NCI-H1092 treated with DMSO at 0.1 percent for 48 hours (cell line): ENCODE results near the gene CSF2RB.

Source experiments
- DNase-seq: peaks from one replicate; lab custom pipeline; 2025; lab: John Stamatoyannopoulos, UW

The CSF2RB gene

DNA sequence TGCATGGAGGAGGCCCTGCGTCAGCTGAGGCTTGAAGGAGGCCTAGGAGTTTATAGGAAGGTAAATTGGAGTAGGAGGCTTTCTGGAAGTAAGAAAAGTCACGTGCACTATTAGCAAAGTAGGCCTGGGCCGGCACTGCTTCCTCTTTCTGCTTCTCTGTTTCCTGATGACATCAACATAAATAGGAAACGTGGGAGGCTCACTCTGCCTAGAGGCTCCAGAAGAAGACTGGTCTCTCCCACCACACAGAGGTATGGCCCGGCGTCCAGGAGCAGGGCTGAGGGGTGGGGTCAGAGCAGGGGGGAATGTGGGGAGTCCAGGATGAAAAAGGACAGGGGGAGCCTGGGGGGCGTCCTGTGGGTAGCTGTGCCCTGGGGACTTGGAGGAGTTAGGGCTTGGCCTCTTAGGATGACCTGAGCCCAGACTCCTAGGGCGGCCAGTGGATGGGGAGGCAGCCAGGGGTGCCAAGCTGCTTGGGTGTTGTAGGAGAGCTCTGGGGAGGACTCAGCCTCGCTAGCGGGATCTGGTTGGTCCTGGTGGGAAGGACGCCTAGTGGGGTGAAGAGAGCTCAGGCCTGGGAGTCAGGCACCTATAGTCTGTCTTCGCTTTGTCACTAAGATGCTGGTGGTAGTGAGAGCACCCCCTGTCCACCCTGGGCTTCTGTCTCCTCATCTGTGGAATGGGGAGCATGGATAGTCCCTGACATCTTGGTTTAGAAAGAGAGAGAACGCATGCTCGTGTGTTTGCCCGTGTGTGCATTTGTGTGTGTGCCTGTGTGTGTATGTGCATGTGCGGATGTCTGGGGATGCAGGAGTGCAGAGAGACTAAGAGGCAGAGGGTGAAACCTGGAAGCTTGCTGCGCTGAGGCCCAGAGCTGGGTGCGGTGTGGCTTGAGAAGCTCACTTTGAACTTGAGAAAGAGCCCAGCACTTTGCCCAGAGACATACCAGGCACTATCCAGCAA, at the start of gene CSF2RB:
TSS of gene CSF2RB (plus strand) at position 202 of the 963 bp plus-strand sequence. CDS start 8,580 bp downstream, outside the sequence.
- no peak for DNase-seq

DNA sequence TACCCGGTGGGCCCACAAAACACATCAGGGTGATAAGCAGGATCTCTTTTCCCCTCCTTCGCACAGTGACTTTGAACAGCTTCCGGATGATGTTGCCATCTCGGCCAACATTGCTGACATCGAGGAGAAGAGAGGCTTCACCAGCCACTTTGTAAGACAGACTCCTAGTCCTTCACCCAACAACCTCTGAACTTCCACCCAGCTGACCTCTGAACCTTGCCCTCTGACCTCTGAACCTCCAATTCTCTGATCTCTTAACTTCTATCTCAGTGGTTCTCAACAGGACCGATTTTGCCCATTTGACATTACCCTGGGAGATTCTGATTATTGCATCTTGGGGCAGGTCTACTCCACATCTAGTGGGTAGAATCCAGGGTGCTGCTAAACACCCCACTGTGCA, 49.4 kb upstream of the CSF2RB start:
- no peak for DNase-seq

DNA sequence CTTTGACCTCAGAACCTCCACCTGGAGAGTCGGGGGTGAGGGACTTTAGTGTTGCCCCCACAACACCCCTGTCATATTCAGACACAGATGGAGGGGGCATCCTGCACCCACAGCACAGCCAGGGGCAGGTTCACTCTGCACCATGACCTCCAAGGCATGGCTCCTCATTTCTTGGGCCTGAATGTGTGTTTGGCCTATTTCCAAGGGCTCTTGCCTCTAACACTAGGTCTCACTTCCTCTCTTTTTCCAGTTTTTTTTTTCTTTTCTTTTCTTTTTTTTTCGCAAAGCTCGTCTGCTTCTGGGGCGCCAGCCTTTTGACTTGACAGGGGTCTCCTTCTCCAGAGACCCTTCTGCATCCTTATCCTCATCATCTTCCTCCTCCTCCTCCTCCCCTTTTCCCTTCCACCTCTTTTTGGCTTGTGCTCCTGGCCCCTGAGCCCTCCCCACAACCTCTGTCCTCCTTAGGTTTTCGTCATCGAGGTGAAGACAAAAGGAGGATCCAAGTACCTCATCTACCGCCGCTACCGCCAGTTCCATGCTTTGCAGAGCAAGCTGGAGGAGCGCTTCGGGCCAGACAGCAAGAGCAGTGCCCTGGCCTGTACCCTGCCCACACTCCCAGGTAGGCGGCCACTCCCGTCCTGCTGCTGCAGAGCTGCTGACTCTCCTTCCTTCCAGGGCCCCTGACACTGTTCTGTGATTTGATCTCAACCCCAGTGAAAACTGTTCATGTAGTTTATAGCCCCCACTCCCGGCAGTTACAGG, 48.8 kb upstream of the CSF2RB start:
- DNase-seq = no peak

DNA sequence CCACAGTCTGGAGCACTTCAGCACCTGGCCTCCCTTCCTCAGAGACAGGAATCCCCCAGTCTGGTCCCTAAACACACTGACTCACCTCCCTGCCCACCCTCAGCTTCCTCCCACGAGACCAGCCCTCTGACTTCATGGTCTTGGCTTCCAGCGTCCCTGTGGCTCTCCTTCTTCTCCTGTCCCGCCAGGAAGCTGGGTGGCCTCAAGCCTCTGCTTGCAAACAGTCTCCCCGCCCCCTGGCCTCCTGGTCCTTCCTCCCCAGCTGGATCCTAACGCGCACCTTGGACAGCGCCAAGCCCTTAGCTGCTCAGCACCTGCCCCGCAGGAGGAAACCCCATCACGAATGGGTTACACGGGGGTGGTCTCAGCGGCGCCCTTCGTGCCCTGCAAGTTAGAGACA, 48.1 kb upstream of the CSF2RB start:
- no peak for DNase-seq

DNA sequence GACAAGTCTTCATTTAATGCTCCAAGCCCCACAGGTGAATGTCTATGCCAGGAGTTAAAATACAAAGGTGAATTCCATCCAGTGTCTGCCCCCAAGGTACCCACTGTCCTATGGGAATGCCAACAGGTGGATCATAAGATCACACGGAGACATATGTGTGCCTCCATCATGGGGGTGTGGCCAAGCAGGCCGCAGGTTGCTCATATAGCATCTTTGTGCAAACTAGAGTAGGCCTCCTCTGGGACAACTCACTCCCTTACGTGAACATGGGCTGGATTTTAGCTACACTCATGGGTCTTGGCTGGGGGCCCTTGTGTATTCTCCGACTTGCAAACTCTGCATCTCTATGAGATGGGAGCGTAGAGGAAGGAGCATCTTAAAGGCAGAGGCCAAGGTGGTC, 45.7 kb upstream of the CSF2RB start:
- no peak for DNase-seq

DNA sequence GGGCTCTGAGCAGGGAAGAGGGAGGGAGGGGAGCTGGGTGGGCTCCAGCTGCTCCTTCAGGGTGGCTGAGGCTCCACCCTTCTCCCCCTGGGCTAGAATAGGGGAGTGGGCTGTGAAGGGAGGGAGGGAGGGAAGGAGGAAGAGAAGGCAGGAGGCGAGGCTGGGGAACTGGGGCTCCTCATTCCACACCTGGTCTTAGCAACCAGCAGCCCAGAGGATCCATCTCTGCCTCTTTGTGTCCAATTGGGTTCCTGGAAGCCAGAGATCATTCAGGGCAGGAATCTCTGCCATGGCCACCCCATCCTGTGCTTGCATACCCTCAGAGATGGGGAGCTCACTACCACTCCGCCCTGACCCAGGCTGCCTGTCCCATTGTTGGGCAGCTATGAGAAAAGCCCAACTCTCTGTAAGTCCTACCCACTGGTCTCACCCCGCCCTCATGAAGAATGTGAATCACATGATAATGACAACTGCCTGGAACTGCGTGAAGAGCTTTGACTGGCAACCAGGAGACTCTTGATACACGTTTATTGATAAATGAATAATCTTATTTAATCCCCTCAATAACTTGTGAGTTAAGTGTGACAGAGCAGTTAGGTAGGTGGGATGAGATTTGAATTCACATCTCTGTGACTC, 44.8 kb upstream of the CSF2RB start:
- DNase-seq = no peak

DNA sequence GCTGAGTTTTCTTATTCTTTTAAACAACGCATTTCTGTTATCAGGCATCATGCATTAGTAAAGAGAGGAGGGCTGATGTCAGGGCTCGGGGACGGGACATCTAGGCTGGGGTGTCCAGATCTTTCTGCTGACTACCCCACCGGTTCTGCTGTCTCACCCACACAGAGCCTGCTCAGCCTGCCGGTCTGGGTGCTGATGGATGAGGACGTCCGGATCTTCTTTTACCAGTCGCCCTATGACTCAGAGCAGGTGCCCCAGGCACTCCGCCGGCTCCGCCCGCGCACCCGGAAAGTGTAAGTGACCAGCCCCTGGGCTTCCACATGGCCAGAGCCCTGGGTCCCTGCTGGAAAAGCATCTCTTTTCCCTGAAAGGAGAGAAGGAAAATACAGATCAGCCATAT, 43.2 kb upstream of the CSF2RB start:
- no peak for DNase-seq

DNA sequence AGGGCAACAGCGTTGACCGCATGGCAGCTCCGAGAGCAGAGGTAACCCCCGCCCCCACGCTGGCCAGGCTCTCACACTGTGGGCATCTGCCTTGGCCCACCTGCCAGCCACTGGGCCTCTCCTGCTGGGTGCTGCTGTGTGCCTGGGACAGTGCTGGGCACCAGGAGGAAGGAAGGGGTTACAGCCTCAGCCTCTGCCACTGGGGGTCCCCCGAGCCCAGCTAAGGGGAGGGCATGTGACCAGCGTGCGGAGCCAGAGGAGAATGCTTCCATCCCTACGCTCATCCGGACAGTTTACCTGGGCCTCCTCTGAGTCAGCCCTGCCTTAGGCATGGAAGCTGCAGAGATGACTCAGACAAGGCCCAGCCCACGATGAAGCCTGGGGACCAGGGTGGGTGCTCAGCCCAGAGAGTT, 41.8 kb upstream of the CSF2RB start:
- no peak for DNase-seq

DNA sequence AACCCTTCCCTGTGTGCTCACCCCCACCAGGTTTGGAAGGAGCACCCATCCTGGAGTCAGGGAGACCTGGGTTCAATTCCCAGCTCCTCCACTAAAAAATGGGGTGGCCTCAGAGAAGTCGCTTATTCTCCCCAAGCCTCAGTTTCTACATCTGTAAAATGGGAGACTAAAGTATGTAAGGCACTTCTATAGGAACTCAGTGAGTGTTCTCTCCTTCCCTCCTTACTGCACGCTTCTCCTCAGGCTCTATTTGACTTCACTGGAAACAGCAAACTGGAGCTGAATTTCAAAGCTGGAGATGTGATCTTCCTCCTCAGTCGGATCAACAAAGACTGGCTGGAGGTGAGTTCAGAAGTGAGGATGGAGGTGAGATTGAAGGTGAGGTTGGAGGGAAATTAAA, 41.3 kb upstream of the CSF2RB start:
- no peak for DNase-seq

DNA sequence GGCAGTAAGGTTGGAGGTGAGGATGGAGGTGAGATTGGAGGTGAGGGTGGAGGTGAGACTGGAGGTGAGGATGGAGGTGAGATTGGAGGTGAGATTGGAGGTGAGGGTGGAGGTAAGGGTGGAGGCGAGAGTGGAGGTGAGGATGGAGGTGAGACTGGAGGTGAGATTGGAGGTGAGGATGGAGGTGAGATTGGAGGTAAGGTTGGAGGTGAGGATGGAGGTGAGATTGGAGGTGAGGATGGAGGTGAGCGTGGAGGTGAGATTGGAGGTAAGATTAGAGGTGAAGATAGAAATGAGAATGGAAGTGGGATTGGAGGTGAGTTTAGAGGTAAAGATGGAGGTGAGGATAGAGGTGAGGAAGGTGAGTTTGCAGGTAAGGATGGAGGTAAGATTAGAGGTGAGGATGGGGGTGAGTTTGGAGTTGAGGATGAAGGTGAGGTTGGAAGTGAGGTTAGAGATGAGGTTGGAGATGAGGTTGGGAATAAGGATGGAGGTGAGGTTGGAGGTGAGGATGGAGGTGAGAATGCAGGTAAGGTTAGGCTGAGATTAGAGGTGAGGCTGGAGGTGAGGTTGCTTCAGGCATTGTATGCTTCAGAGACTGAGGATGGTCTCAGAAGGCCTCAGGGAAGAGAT, 40.4 kb upstream of the CSF2RB start:
- DNase-seq = no peak

DNA sequence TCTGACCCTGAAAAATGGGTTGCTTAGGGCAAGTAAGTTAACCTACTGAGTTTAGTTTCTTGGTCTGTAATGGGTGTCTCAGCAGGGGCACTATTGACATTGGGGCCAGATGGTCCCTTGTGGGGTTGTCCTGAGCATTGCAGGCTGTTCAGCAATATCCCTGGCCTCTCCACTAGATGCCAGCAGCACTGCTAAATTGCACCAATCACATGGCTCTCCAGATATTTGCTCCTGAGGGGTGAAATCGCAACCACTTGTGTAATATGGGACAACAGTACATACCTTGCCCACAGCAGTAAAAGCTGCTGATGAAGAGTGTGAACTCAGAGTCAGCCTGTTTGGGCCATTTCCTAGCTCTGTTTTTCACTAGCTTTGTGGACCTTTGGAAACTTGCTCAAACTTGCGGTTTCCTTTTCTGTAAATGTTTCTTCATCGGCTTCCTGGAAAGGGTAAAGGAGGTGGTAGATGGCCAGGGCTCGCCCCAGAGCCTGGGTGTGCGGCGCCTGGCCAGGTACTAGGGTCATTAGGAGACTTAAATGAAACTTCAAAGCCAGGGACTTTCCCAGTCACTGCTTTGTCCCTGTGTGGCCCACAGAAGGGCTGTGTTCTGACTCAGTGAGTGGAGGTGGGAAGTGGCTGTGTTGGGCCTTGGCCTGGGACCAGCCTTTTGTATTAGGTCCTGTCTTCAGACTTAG, 39.7 kb upstream of the CSF2RB start:
- peak; percentile 9 for DNase-seq

DNA sequence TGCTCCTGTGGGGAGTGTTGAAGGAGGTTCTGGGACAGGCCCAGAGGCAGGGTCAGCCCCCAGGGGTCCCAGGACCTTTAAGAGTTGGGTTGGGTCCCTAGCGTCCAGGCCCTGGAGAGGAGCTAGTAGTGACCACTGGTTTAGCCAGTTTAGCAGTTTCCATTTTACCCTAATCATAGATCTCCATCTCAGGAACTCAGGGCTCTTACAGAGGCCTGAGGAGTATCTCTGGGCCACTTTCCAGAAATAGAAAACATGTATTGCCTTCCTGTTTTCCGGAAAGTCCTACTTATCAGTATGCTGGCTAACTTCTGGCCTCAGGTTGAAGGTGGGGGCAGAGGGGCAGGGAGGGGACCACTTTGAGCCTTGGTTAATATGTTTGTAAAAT, 39.1 kb upstream of the CSF2RB start:
- no peak for DNase-seq

DNA sequence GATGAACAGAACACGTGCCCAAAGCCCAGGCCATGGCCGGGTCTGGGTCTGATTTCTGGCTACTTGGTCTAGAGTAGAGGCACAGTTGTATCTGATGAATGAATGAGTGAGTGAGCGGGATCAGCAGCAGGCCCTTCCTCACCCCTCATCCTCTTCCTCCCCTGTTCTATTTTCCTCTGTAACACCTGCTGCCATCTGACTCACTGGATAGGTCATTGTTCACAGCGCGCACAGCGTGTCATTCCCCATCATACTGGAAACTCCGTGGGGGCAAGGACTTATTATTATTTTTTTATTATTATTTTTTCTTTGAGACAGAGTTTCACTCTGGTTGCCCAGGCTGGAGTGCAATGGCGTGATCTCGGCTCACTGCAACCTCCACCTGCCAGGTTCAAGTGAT, 38.7 kb upstream of the CSF2RB start:
- DNase-seq = no peak

DNA sequence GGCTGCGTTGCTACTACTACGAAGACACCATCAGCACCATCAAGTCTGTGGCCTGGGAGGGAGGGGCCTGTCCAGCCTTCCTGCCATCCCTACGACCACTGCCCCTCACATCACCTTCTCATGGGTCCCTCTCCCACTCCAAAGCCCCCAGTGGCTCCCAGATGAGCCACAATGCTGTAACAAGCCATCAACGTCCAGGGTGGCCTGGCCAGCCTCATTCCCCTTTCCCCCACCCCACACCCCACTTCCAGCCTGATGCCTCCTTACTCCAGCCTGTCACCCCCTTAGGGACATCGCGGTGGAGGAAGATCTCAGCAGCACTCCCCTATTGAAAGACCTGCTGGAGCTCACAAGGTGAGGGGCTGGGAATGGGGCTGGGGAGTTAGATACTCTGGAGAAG, 37.7 kb upstream of the CSF2RB start:
- DNase-seq = no peak

DNA sequence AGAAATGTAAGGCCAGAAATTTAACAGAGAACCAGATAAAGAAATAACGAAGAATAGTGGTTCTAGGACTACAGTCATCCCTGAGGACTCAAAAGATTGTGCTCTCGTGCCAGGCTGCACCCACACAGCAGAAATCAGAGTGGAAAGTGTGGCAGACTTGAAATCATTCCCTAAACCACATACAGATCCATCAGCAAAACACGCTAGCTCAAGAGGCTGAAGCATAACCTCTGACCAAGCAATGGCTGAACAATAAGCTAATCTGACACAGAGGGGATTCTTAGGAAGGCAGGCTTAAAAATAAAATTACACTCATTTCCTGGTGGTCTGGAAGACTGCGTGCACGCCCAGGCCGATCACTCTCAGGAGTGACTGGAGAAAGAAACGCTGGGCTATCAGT, 33.7 kb upstream of the CSF2RB start:
- DNase-seq = no peak

DNA sequence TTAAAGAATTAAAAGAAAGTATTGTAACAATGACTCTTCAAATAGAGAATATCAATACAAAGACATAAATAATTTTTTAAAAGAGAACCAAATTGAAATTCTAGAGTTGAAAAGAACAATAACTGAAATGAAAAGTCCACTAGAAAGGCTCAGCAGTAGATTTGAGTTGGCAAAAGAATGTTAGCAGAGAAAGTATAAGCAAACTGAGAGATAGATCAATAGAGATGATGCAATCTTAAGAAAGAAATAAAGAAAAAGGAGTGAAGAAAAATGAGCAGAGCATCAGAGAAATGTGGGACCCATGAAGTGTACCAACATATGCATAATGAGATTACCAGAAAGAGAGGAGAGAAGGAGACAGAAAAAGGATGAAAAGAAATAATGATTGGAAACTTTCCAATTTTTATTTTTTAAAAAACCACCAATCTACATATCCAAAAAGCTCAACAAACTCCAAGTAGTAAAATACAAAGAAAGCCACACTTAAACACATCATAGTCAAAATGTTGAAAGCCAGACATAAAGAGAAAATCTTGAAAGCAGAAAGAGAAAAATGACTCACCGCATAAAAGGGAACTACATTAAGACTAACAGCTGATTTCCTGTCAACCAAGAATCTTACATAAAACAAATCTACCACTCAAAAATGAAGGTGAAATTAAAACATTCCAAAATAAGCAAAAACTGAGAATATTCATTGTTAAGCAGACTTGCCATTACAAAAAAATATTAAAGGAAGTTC, 31.8 kb upstream of the CSF2RB start:
- DNase-seq = no peak

DNA sequence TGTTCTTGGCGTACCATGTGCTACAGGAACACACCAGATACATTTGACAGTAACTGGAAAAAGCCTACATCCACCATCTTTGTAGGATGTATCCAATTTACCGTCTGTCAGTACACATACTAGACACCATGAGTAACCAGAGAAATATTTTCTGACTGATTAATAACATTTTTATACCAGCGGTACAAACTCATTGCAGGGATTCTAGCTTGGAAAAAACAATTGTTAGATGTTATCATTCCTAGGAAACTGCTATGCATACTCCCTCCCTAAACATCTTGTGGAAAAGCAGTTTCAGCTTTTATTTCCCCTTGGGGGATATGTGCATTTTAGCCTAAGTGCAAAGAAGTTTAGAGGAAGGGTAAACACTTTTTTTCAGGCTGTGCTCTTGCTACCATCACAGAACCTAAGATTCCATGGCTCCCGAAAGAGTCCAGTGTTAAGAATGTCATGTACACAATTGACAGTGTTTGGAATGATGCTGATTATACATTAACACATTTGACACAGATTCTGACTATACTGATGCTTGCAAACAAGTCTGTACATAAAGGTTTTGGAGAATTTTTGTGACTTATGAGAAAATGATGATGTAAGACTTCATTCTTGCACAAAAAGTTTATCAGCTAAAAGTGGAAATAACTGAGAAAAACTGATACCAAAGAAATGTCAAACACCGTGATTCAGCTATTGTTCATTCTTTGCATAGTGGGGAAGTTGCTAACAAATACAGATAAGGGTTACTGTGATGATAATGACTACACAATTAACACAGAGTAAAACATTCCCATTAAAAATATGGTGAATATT, 28.9 kb upstream of the CSF2RB start:
- DNase-seq = no peak

DNA sequence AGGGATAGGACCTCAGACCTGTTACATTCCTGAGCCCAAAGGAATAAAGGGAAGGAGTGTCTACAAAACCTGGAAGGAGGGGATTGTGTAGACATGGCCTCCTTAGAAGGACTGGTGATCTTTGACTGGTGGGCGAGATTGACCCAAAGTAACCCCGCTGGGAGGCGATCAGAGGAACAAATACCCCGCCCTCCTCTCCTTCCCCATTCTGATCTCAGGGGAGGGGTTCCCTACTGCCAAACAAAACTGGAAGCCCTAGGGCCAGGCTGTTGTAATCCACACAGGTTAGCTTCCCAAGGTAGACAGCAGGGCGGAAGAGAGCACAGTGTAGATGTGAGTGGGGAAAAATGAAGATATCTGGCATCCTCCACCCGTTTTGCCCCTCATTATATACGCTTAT, 28.0 kb upstream of the CSF2RB start:
- DNase-seq = no peak

DNA sequence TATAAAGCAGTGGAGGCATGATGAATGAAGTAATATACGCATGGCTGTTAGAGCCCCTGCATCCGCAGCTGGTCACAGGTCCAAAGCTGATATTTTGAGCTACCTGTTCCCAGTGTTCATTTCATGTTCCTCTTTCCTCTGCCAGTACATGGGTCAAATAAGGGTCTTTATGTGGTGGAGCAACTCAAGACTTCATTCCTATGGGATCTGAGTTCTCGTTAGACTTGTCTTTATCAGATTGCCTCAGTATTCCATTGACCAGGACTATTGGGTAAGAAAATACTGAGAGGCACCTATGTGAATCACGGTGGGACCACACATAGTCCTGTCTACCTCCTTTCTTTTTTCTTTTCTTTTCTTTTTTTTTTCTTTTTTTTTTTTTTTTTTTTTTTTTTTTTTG, 27.4 kb upstream of the CSF2RB start:
- DNase-seq = no peak

DNA sequence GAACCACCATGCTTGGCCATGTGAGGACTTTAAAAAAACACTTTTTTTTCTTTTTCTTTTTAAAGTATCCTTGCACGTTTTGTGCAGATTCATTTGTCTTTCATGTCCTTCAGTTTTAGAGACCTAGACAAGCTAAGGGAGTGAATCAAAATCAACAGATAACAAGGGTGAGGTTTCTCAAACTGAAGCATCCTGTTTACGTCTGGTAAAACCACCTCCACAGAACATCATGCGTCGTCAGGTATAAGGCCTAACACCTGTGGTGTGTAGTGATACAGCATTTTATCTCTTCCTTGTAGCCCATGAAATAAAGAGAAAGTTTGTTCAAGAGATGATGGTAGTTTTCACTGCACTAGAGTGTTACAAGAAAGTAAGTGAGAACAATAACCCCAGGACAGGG, 26.3 kb upstream of the CSF2RB start:
- no peak for DNase-seq
